Hepatocyte (in vitro differentiated cells): ENCODE results near the gene RNF141. TPM values are rescaled to one million over a fixed set of nuclear protein-coding genes. Genes with fewer than 3 reads are reported as not detected.

Experiments
- DNase-seq: peaks from one replicate; pipeline ENCODE4 v3.0.0-alpha.2; 2016; ENCODE audit warnings: low spot score
- H2AFZ ChIP-seq: fragments of 200-600 bp; sonication (generic); 2 replicates; pipeline ENCODE4 v1.6.0; 2016; ENCODE audit warnings: antibody characterized with exemption, mild to moderate bottlenecking
- H3K27ac ChIP-seq: fragments of 200-600 bp; sonication (generic); 2 replicates; pipeline ENCODE4 v1.5.1; 2016; ENCODE audit warnings: mild to moderate bottlenecking
- H3K27me3 ChIP-seq: fragments of 200-600 bp; sonication (generic); 2 replicates; pipeline ENCODE4 v1.6.1; 2016
- H3K36me3 ChIP-seq: fragments of 200-600 bp; sonication (generic); replicated peaks from 2 replicates; pipeline ENCODE4 v1.5.1; 2016; ENCODE audit warnings: low read depth; ENCODE audit not compliant: insufficient read depth
- H3K4me1 ChIP-seq: fragments of 200-600 bp; sonication (generic); 2 replicates; pipeline ENCODE4 v1.5.1; 2016; ENCODE audit warnings: mild to moderate bottlenecking, moderate library complexity; ENCODE audit not compliant: insufficient read depth
- H3K4me2 ChIP-seq: fragments of 200-600 bp; sonication (generic); 2 replicates; pipeline ENCODE4 v1.6.0; 2016
- H3K4me3 ChIP-seq: fragments of 200-600 bp; sonication (generic); 2 replicates; pipeline ENCODE4 v1.5.1; 2016; ENCODE audit warnings: mild to moderate bottlenecking
- H3K79me2 ChIP-seq: fragments of 200-600 bp; sonication (generic); 2 replicates; pipeline ENCODE4 v1.6.0; 2017; ENCODE audit warnings: mild to moderate bottlenecking
- H3K9me2 ChIP-seq: fragments of 200-600 bp; sonication (generic); replicated peaks from 2 replicates; pipeline ENCODE4 v1.6.0; 2017; ENCODE audit warnings: mild to moderate bottlenecking; ENCODE audit not compliant: insufficient read depth
- H3K9me3 ChIP-seq: fragments of 200-600 bp; sonication (generic); 2 replicates; pipeline ENCODE4 v1.5.1; 2016; ENCODE audit warnings: low read depth, mild to moderate bottlenecking
- H4K20me1 ChIP-seq: fragments of 200-600 bp; sonication (generic); 2 replicates; pipeline ENCODE4 v1.6.0; 2016; ENCODE audit warnings: mild to moderate bottlenecking; ENCODE audit not compliant: insufficient read depth, poor library complexity, severe bottlenecking
- EZH2 ChIP-seq: fragments of 200-600 bp; sonication (generic); IDR thresholded peaks from 2 replicates; pipeline ENCODE4 v1.6.1; 2016; ENCODE audit warnings: antibody characterized with exemption, mild to moderate bottlenecking, borderline replicate concordance
- EZH2phosphoT487 ChIP-seq: fragments of 200-600 bp; sonication (generic); IDR thresholded peaks from one replicate; pipeline ENCODE4 v1.6.1; 2018; ENCODE audit warnings: antibody characterized with exemption, mild to moderate bottlenecking, low read depth, moderate library complexity; ENCODE audit not compliant: unreplicated experiment, severe bottlenecking
- WGBS: methylation state at CpG from one replicate; pipeline ENCODE4 v1.1.6; 2016; ENCODE audit warnings: low lambda C conversion rate; ENCODE audit errors: missing lambda C conversion rate; 5-methylcytosine and 5-hydroxymethylcytosine counted together
- polyA plus RNA-seq: library from polyadenylated mRNA; unstranded; fragments of >200 nt; fragmentation: Nextera tagmentation; extraction: Ambion mirVana; gene quantifications from 2 replicates; pipeline ENCODE4 v1.2.1, GENCODE V29; 2016
- total RNA-seq: library from RNA; depleted of rRNA; stranded (reverse); fragments of >200 nt; gene quantifications from 2 replicates; pipeline ENCODE4 v1.2.3, GENCODE V29; 2014
- TF ChIP-seq, protein P1 (sequence below): fragments of 200-600 bp; sonication (generic); IDR thresholded peaks from 2 replicates; pipeline ENCODE4 v1.5.1; 2016; ENCODE audit warnings: antibody characterized with exemption, mild to moderate bottlenecking; ENCODE audit not compliant: poor library complexity

Gene RNF141
- total and polyA plus RNA-seq, 2 experiments from 2014 or later: 21.2 to 32.9 TPM

DNA sequence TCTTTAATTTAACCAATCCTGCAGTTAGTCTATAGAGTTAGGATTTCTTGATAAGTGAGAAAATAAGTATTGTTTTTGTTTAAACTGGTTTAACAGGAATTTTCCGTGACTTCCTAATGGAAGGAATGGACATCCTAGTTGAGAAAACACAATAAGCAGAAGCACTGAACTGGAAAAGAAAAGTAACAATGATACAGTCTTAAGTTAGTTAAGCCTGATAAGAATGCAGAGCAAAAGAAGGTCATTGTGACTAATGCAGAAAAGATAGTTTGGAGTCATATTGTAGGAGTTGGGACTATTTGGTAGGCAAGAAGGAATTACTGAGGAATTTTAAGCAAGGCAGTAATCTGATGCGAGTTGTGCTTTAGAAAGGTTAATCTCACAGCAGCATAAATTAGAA is 11.7 kb downstream of the RNF141 start:
- Histone ChIP-seq H3K9me3 (no peaks in the 10 kb centered on the region), H3K4me3 (no peak overlapping the region), H3K36me3 (no peaks in the 10 kb centered on the region), H3K9me2 (no peaks in the 10 kb centered on the region), H3K27me3 (no peaks in the 10 kb centered on the region), H2AFZ (no peak overlapping the region), H4K20me1 (no peaks in the 10 kb centered on the region), H3K79me2 (no peaks in the 10 kb centered on the region), H3K4me1 (peaks cover 18% of the 10 kb centered on the region), H3K4me2 (no peak overlapping the region), H3K27ac (no peak overlapping the region)
- WGBS: 83% methylated on average over 2 of the region's 2 CpGs
- TF ChIP-seq, protein P1, sequence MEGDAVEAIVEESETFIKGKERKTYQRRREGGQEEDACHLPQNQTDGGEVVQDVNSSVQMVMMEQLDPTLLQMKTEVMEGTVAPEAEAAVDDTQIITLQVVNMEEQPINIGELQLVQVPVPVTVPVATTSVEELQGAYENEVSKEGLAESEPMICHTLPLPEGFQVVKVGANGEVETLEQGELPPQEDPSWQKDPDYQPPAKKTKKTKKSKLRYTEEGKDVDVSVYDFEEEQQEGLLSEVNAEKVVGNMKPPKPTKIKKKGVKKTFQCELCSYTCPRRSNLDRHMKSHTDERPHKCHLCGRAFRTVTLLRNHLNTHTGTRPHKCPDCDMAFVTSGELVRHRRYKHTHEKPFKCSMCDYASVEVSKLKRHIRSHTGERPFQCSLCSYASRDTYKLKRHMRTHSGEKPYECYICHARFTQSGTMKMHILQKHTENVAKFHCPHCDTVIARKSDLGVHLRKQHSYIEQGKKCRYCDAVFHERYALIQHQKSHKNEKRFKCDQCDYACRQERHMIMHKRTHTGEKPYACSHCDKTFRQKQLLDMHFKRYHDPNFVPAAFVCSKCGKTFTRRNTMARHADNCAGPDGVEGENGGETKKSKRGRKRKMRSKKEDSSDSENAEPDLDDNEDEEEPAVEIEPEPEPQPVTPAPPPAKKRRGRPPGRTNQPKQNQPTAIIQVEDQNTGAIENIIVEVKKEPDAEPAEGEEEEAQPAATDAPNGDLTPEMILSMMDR: no peak
- DNase-seq: no peak

DNA sequence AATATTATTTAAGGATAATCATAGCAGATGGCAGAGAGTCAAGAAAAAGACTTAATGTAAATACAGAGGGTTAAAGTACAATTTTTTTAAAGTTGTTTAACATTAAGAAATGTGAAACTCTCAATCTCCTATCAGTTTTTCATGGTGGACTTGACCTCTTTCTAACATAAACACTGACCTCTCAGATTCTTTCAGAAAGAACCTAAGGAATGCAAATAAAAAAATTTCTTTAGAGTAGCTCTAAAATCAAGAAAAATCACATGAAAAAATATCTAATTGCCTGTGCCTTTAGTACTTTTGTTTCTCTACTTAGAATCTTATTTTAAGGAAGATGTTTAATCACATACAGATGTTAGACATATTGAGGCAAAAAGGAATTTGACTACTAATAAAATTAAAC is 12.9 kb downstream of the RNF141 start:
- no peaks in the 10 kb centered on the region for H3K27me3 ChIP-seq
- no peak for TF ChIP-seq EZH2
- TF ChIP-seq EZH2phosphoT487: no peak
- TF ChIP-seq, protein P1: no peak
- peak overlapping the region; percentile 49 for H3K4me2 ChIP-seq
- DNase-seq: no peak
- no peaks in the 10 kb centered on the region for H3K9me2 ChIP-seq
- H3K36me3 ChIP-seq: no peaks in the 10 kb centered on the region
- H3K4me1 ChIP-seq: peaks cover 20% of the 10 kb centered on the region
- no peaks in the 10 kb centered on the region for H3K79me2 ChIP-seq
- no peaks in the 10 kb centered on the region for H3K9me3 ChIP-seq
- H3K4me3 ChIP-seq: no peak overlapping the region
- peak overlapping the region; percentile 47 for H3K27ac ChIP-seq
- H2AFZ ChIP-seq: no peak overlapping the region
- H4K20me1 ChIP-seq: no peaks in the 10 kb centered on the region

DNA sequence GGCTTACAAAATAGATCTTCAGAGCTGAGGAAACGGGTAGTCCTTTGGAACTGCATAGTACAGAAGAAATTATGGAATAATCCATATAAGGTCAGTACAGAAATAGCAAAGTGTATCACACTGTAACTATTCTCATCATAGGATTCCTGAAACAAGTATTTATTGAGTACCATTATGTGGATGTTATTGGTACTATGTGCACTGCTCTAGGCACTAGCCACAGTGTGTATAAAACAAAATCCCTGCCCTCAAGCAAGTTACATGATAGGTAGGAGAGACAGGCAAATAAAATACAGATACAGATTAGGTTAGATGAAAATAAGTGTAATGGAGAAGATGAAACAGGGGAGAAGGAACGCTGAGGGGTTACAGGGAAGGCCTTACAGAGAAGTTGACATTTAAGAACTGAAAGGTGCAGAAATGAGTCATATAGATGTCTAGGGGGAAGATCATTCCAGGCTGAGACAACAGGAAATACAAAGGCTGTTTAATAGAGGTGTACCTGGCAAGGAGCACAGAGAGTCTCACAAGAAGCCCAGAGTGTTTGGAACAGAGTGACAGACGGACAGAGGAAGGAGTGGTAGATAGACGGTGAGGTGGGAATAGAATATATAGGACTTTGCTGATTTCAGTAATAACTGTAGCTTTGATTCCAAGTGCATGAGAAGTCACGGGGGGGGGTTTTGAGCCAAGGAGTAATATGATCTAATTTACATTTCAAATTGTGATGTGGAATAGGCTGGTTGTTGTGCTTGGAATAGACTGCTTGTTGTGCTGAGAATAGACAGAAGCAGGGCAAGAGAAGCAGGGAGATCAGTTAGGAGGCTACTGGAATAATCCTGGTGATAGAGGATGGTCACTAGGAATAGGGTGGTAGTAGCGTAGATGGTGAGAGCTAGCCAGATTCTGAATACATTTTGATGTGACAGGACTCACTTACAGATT is 13.7 kb downstream of the RNF141 start:
- H3K9me2 ChIP-seq: no peaks in the 10 kb centered on the region
- DNase-seq: no peak
- TF ChIP-seq EZH2phosphoT487: no peak
- TF ChIP-seq, protein P1: no peak
- no peak for TF ChIP-seq EZH2
- no peaks in the 10 kb centered on the region for H3K79me2 ChIP-seq
- no peaks in the 10 kb centered on the region for H3K27me3 ChIP-seq
- 85% methylated on average over 6 of the region's 6 CpGs for WGBS
- peaks cover 20% of the 10 kb centered on the region for H3K4me1 ChIP-seq
- H3K9me3 ChIP-seq: no peaks in the 10 kb centered on the region
- no peaks in the 10 kb centered on the region for H3K36me3 ChIP-seq
- peak overlapping the region; percentile 47 for H3K27ac ChIP-seq
- no peak overlapping the region for H2AFZ ChIP-seq
- no peaks in the 10 kb centered on the region for H4K20me1 ChIP-seq
- no peak overlapping the region for H3K4me2 ChIP-seq
- no peak overlapping the region for H3K4me3 ChIP-seq
